GM18526 (cell line): ENCODE results near the gene CELF5.

ENCODE experiments used
- POLR2A ChIP-seq: IDR thresholded peaks from 3 replicates; pipeline ENCODE4 v1.6.1; 2011; ENCODE audit not compliant: insufficient read length; ENCODE audit errors: extremely low read depth

The CELF5 gene

GRCh38 chr19:3196933-3197205, 27.6 kb upstream of the CELF5 start:
- no peak for TF ChIP-seq POLR2A

- no peak for TF ChIP-seq POLR2A
Observed at GRCh38 chr19:3198901-3199700, 25.4 kb upstream of the CELF5 start.

GRCh38 chr19:3201072-3201700, 23.3 kb upstream of the CELF5 start:
- TF ChIP-seq POLR2A, result no peak

- TF ChIP-seq POLR2A, result no peak
Observed at GRCh38 chr19:3201911-3202310, 22.6 kb upstream of the CELF5 start.

- TF ChIP-seq POLR2A, result no peak
Observed at GRCh38 chr19:3202346-3202745, 22.1 kb upstream of the CELF5 start.

- no peak for TF ChIP-seq POLR2A
Observed at GRCh38 chr19:3203805-3204645, 20.4 kb upstream of the CELF5 start.

GRCh38 chr19:3204646-3205275, 19.7 kb upstream of the CELF5 start:
- no peak for TF ChIP-seq POLR2A

GRCh38 chr19:3206216-3206953, 18.1 kb upstream of the CELF5 start:
- no peak for TF ChIP-seq POLR2A

- no peak for TF ChIP-seq POLR2A
Observed at GRCh38 chr19:3207461-3208242, 16.8 kb upstream of the CELF5 start.

GRCh38 chr19:3208317-3209207, 15.9 kb upstream of the CELF5 start:
- TF ChIP-seq POLR2A, result no peak

- no peak for TF ChIP-seq POLR2A
Observed at GRCh38 chr19:3210347-3211017, 14.0 kb upstream of the CELF5 start.

- TF ChIP-seq POLR2A, result no peak
Observed at GRCh38 chr19:3211191-3211590, 13.3 kb upstream of the CELF5 start.

- TF ChIP-seq POLR2A, result no peak
Observed at GRCh38 chr19:3213159-3213558, 11.3 kb upstream of the CELF5 start.

- no peak for TF ChIP-seq POLR2A
Observed at GRCh38 chr19:3216874-3217273, 7.6 kb upstream of the CELF5 start.
